Stimulated activated CD8-positive, alpha-beta memory T cell treated with anti-CD3 and anti-CD28 coated beads, Interleukin-4, amount 100 ng/mL, for 4 hours (primary cell): ENCODE results near the gene SRP14.
A peak's percentile ranks its signal among the peaks of the same experiment; 100 is the strongest.
"Not testable (repeated sequence)": the region's sequence is repeated elsewhere in the genome, so short reads cannot be mapped to it uniquely, and the experiment has no call there.

ENCODE experiments used
- DNase-seq, 2 donors: peaks; one replicate each; pipeline ENCODE4 v3.0.0-alpha.2; 2020; ENCODE audit warnings: low read depth in 2 of 2, low spot score in 1 of 2

Gene SRP14, protein sequence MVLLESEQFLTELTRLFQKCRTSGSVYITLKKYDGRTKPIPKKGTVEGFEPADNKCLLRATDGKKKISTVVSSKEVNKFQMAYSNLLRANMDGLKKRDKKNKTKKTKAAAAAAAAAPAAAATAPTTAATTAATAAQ

DNA sequence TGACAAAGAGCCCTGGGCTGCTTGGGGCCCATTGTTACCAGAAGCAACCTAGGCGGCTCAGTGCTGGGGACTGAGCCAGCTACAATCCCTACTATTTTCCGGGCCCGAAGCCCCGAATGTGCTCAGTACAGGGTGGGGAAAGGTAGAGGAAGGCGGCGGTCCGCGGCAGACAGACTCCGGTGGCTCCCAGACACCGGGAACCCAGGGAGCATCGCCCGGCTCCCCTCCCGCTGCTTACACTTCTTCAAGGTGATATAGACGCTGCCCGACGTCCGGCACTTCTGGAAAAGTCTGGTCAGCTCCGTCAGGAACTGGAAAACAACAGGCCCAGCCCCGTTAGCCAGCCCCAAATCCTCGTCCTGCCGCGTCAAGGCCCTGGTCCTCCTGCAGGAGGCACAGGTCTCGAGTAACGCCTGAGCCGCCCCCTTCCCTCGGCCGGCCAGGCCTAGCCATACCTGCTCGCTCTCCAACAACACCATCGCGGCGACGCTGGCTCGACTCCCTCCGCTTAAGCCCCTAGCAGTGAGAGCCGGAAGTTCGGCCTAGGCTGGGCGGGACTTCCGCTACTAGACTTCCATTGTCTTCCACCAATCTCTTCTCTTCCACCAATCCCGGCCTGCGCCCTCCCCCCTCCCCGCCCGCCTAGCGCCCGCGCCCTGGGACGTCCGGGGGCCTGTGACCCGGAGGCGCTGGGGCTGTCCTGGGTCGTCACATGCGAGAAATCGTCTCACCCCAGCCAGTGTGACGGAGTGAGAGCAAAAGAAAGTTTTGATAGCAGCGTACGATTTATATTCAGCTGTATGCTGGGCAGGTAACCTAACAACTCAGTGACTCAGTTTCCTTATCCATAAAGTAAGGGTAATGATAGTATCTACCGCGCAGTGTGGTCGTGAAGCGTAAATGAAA lies at the start of gene SRP14:
Gene SRP14, minus strand, starts transcription at position 544 of the 906 bp plus-strand sequence. Its CDS starts 65 bp downstream, at position 479.
- peak; percentile 87 to 88 for DNase-seq

DNA sequence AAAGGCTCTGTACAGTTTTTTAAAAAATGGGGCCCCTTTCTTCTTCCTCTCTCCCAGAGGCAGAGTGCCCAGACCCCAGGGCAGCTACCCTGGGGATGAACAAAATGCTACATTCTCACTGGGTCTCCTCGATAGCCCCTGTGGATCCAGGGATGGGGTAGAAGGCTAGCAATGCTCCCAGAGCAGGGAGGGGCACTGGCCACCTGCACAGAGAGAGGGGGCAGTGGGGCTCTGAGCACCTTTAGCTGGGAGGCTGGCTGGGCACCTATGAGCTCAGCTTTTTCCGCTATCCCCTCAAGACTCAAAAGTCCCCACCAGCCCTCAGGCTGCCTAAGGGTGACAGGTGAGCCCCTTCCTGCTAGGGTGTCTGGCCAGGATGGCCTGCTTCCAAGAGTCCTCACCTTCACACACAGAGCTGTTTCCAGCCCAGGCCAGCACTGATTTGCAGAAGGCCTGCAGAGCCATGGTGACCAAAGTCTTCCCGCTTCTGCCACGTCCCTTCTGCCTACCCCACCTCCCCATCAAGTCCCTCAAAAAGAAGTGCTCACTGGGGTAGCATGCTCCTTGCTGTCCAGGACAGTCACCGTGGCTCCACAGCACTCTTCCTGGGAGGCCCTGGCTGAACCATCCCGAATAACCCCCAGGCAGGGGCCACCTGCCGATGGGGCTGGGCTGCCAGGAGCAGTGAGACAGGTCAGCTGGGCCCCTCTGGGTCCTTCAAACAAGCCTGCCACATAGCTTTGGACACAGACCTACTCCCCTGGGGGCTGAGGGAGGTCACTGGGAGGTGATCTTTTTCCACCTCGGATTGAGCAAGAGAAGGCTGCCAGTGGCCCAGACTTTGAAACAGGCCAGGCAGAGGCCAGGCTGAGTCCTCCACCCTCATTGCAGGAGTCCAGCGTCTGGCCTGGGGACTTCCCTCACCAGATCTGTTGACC lies 49.3 kb upstream of the SRP14 start:
- DNase-seq: no peak

DNA sequence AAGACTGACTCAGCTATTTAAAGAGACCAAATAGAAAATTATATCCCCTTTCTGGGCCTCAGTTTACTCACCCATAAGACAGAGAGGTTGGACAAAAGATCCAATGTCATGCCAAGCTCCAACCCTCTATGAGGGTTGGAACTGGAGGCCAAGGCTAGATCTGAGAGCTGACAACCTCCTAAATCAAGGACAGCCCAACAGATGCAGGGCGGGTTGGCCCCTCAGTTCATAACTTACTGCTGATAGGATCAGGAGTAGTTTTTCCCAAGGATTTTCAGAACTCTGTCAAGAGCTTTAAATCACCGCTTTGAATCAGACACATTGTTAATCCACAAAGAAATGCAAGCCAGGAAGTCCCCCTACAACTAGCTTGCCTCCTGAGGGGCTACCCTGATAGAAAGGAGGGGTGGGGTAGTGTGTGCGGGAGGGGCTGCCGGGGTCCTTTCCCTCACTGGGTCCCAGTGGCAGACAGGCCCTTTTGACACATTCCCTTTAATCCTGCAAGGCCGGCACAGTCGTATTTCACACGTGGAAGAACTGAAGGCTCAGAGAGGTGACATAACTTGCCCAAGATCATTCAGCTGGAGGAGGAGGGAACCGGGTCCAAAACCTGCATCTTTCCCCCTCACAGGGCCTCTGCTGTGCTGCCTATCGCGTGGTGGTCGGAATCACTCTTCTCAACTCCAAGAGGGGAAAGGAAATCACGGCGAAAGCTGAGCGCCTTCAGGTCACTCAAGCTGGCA lies 48.3 kb upstream of the SRP14 start:
- no peak for DNase-seq

DNA sequence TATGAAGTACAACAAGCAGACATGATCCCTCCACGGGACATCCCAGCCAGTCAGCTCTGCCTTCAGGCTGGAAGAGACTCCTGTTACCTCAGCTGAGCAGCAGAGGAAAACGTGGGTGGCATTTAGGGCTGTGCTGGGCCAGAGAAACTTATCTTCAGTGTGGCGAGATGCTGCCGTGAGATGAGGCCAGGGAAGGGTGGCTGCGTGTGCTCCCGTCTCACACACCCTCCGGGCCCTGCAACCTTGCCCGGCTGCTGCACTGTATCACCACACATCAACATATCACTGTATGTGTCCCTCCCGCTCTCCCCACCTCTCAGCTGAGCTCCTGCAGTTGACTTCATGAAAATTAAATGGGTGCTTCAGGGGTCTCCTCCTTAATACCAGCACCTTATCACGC lies 46.3 kb upstream of the SRP14 start:
- no peak for DNase-seq

DNA sequence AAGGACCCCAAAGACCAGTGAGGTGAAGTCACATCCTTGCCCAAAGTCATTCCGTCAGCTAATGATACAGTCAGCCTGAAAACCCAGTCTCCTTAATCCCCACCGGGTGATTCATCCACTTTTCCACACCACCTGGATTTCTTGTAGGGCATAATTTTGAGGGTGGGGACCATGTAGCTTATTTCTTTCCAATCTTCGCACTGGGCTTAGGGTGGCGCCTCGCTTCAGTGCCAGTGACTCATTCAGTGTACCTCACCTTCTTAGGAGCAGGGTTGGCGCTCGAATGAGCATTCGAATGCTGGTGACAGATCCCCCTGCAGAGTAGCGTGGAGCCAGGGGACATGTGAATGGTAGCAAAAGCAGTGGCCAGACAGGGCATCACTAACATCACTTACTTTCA lies 45.7 kb upstream of the SRP14 start:
- no peak for DNase-seq

DNA sequence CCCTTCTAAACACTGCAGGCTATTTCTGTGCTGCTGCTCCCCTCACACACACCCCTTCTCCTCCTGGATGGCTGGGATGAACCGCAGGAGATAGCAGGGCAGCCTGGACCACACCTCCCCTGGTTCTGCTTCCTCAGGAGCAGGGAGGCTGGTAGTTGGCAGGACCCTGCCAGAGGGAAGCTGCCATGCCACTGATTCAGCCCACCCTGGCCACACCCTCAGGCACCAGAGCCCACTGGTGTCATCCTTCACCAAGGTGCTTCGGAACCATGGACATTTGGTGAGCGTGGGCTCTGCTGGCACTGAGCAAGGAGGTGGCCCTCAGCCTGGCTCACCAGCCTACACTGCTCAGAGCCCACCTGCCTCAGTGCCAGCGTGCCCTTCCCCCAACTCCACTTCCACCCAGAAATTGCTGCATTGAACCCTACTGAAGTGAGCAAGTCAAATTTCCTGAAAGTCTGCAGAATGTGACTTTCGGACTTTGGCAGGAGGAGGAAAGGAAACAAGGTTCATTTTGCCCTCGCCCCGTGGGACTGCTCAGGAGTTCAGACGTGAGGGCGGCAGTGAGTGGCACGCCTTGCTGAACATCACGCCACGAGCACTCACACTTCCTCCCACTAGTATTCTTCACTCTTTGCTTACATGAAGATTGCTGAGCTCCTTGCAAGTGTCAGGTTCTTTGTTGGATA lies 43.4 kb upstream of the SRP14 start:
- no peak for DNase-seq

DNA sequence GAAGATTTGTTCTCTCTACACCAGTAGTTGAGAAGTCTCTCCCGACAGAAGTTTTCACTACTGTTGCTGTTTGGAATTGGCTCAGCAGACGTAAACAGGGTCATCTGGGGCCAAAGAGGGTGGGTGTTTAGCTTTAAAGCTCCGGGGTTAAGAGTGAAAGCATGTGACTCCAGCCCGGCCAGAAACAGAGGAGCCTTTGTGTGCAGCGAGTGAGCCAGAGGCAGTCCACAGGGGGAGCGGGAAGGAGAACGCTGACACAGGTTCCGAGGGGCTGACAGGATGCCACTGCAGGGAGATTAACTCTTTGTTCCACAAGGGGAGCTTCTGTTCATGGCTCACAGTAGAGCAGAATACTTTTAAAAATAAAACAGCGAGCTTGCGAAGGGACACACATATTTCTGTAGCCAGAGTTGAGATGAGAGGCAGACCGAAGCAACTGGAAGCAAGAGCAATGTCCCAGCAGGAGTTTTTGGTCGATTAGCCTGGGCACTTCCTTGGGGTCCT lies 42.8 kb upstream of the SRP14 start:
- DNase-seq: no peak

DNA sequence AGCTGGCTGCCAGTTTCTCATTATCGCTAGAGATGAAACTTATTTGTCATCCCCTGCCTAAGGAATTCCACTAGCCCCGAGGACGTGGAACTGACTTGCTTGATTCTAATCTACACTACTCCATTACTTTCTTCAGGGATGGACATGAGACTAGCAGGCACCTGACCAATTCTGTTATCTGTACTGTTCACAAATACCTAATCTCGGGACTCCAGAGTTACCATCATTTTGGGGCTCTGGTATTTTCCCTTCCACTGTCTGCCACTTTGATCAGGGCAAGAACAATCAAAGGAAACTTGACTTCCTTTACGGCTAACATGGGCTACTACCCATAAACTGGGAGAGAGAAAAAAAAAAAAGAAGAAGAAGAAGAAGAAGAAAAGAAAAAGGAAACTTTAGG lies 41.9 kb upstream of the SRP14 start:
- no peak for DNase-seq

DNA sequence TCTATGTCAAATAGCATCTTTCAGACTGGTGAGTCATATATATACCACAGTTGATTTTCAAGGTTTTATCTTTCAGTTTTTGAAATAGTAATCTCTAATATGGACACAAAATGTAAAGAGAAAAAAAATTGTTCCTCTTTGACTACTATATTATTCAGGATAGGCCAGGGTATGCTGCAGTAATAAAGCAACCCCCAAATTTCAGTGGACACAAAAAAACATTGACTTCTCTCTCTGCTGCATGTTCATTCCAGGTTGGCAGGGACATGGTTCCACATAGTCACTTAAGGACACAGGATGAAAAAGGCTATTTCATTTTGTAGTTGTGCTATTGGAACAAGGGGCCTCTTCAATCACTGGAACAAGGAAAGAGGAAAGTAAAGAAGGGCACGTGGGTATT lies 41.1 kb upstream of the SRP14 start:
- DNase-seq: no peak

DNA sequence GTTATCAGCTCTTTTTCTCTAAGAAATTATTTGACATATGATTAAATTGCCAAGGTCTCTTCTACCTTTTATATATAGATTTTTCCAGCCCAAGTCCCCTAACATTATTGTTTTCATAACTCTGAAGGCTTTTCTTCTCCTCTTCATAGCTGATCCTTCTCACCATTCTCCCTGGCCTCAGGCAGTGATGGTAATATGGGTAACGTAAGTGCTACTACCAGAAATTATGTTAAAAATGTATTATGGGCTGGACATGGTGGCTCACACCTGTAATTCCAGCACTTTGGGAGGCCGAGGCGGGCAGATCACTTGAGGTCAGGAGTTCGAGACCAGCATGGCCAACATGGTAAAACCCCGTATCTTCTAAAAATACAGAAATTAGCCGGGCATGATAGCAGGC lies 40.5 kb upstream of the SRP14 start:
- no peak for DNase-seq

DNA sequence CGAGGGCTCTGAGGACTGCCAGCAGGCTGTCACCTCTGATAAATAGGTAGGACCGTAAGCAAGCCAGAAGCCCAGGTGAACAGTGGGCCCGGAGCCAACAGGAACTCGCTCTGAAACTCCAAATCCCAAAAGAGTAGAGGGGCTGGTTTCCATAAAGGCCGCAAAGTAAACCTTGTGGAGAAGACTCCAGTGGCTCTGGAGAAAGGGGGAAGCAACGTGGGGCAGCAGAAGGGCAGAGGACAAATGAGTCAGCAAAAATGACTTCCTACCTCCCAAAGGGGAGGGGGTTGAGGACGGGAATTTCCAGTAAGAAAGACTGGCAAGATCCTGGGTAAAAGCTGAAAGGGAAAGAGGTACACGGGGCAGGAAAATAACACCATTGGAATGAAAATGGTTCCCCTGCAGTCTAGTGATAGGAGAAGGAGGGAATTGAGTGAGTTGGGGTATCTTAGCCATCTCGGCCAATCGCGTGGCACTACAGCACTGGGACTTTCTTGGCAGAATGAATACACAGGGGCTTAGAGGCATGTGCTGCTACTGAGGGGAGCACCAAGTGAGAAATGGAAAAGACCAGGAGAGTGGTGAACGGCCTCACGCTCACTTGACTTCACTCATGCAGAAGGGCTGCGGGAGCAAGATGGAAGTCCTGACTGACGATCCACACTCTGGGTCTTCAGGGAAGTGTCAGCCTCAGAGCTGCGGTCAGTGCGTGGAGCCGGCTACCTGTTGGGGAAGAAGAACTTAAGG lies 36.5 kb upstream of the SRP14 start:
- DNase-seq: no peak

DNA sequence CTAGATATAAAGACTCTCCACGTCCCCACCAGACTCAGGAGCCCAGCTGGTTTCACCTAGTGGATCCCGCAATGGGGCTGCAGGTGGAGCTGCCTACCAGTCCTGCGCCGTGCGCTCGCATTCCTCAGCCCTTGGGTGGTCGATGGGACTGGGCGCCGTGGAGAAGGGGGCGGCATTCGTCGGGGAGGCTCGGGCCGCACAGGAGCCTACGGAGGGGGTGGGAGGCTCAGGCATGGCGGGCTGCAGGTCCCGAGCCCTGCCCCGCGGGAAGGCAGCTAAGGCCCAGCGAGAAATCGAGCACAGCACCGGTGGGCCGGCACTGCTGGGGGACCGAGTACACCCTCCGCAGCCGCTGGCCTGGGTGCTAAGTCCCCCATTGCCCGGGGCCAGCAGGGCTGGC lies 35.7 kb upstream of the SRP14 start:
- not testable (repeated sequence) for DNase-seq

DNA sequence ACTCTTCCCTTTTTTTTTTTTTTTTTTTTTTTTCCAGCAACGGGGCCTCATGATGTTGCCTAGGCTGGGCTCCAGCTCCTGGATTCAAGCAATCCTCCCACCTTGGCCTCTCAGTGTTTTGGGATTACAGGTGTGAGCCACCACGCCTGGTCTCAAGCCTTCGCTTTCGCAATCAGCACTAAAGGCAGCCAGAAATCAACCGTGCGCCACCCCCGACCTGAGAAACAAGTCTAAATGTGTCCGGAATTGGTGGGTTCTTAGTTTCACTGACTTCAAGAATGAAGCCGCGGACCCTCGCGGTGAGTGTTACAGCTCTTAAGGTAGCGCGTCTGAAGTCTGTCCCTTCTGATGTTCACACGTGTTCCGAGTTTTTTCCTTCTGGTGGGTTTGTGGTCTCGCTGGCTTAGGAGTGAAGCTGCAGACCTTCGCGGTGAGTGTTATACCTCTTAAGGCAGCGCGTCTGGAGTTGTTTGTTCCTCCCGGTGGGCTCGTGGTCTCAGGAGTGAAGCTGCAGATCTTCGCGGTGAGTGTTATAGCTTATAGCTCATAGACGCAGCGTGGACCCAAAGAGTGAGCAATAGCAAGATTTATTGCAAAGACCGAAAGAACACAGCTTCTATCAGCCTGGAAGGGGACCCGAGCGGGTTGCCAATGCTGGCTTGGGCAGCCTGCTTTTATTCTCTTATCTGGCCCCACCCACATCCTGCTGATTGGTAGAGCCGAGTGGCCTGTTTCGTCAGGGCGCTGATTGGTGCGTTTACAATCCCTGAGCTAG lies 34.9 kb upstream of the SRP14 start:
- DNase-seq: not testable (repeated sequence)

DNA sequence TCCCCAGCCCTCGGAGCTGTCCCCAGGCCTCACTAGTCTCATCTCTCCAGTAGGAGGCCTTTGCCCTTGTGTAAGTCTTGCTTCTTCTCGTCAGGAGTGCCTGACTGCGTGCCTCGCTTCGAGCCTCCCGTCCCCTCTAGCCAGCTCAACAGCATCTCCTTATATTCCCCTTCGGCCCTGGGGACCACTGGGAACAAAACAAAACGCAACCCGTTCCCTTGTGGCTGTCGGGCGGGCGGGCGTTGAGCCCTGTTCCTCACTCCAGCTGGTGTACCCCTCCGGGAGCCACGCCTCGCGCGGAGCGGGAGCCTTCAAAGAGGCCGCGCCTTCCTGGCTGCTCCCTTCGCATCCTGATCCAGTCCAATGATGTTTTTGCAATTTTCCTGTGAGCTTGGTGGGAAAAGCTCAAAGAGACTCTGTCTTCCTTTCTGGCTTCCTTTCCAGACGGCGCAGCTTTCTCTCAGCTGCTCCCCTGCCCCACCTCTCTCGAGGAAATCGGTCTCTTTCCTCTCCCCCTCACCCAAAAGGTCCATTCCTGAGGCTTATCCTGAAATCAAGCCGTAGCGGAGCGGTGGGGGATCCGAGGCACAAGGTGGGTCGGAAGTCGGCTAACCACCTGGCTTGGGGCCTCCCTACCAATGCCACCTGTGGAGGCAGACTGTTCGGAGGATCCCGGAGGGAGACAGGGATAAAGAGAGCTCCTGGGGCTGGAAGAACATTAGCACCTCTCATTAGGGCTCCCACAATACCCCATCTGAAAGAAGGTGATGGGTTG lies 33.4 kb upstream of the SRP14 start:
- DNase-seq: no peak

DNA sequence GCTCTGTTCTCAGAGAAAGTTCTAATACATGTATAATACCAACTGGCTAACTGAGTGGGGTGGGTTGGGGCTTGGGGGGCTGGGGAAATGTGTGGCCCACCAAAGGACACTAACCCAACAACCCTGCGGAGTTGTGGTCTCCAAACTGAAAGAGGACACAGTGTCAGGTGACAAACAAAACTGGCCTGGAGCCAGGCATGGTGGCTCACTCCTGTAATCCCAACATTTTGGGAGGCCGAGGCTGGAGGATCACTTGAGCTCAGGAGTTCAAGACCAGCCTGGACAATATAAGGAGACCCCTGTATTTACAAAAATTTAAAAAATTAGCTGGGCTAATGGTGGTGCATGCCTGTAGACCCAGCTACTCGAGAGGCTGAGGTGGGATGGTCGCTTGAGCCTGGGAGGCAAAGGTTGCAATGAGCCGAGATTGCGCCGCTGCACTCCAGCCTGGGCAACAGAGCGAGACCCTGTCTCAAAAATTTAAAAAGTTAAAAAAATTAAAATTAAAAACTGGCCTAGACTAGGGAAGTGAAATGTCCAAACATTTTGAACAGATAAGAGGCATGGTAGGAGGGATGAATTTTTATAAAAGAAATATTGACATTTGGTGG lies 31.7 kb upstream of the SRP14 start:
- no peak for DNase-seq

DNA sequence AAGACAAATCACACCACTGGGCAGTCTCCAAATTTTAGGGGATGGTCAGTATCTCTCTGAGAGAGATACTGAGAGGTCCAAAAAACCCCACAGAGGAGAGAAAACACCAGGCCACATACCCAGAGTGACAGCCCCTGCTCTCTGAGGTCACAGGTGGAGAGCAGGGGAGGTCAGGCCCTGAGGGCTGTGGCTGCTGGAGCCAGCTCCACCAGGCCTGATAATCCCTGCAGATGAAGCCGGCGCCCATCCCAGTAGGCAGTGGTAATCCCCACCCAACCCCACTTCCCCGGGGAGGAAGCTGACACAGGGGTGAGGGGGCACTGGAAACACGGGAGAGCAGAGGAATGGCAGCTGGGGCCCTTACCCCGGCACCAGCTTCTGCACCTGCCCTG lies 31.2 kb upstream of the SRP14 start:
- DNase-seq: no peak
